GM12878 (cell line): Measurements from ENCODE around the gene PRCD. TPM values are rescaled to one million over a fixed set of nuclear protein-coding genes. Genes with fewer than 3 reads are reported as not detected.

Experiments used
- BHLHE40 ChIP-seq, 2 experiments: fragments of 450-650 bp in 1 of 2; IDR thresholded peaks; 2 replicates each; pipeline ENCODE4 v1.6.1; 2011 to 2017; ENCODE audit warnings: low read depth in 2 of 2, borderline replicate concordance in 1 of 2, improper control_type of control experiment in 1 of 2, low read length in 1 of 2, mild to moderate bottlenecking in 1 of 2
- CBFB ChIP-seq: IDR thresholded peaks from 2 replicates; pipeline ENCODE4 v1.6.1; 2016; ENCODE audit warnings: antibody characterized with exemption, low read depth
- CHD2 ChIP-seq: IDR thresholded peaks from 2 replicates; pipeline ENCODE4 v1.6.1; 2011; ENCODE audit warnings: low read depth, low read length, improper control_type of control experiment, borderline replicate concordance
- CHD4 ChIP-seq: fragments of 200-600 bp; sonication (generic); IDR thresholded peaks from 2 replicates; pipeline ENCODE4 v1.6.1; 2016; ENCODE audit warnings: mild to moderate bottlenecking
- ELK1 ChIP-seq: IDR thresholded peaks from 2 replicates; pipeline ENCODE4 v1.6.1; 2012; ENCODE audit warnings: low read depth, low read length, improper control_type of control experiment
- HCFC1 ChIP-seq: fragments of 150-350 bp; IDR thresholded peaks from 2 replicates; pipeline ENCODE4 v1.6.1; 2014; ENCODE audit warnings: low read length
- IRF3 ChIP-seq: fragments of 450-650 bp; IDR thresholded peaks from 2 replicates; pipeline ENCODE4 v1.6.1; 2014; ENCODE audit warnings: mild to moderate bottlenecking
- IRF4 ChIP-seq: IDR thresholded peaks from 2 replicates; pipeline ENCODE4 v1.6.1; 2011; ENCODE audit warnings: low read depth, low read length
- JUND ChIP-seq: IDR thresholded peaks from 2 replicates; pipeline ENCODE4 v1.6.1; 2012; ENCODE audit warnings: low read depth, mild to moderate bottlenecking, low read length, improper control_type of control experiment, moderate library complexity
- KLF5 ChIP-seq: fragments of 450-650 bp; IDR thresholded peaks from 2 replicates; pipeline ENCODE4 v1.6.1; 2014; ENCODE audit warnings: mild to moderate bottlenecking; ENCODE audit not compliant: partially characterized antibody
- MAX ChIP-seq: IDR thresholded peaks from 2 replicates; pipeline ENCODE4 v1.6.1; 2012; ENCODE audit warnings: low read depth, low read length, improper control_type of control experiment
- MEF2B ChIP-seq: fragments of 450-650 bp; IDR thresholded peaks from 2 replicates; pipeline ENCODE4 v1.6.1; 2018; ENCODE audit warnings: mild to moderate bottlenecking, moderate library complexity; ENCODE audit not compliant: partially characterized antibody, poor library complexity, severe bottlenecking
- MTA2 ChIP-seq: fragments of 450-650 bp; IDR thresholded peaks from 2 replicates; pipeline ENCODE4 v1.6.1; 2016; ENCODE audit warnings: low read depth, mild to moderate bottlenecking, moderate library complexity
- MTA3 ChIP-seq: IDR thresholded peaks from 2 replicates; pipeline ENCODE4 v1.6.1; 2012; ENCODE audit warnings: low read length, inconsistent platforms, borderline replicate concordance
- NBN ChIP-seq: fragments of 450-650 bp; IDR thresholded peaks from 2 replicates; pipeline ENCODE4 v1.6.1; 2016
- NFYA ChIP-seq: IDR thresholded peaks from 2 replicates; pipeline ENCODE4 v1.6.1; 2011; ENCODE audit warnings: low read depth, mild to moderate bottlenecking, low read length, improper control_type of control experiment, borderline replicate concordance
- NR2C1 ChIP-seq: fragments of 450-650 bp; IDR thresholded peaks from 2 replicates; pipeline ENCODE4 v1.6.1; 2017; ENCODE audit warnings: antibody characterized with exemption, mild to moderate bottlenecking, moderate library complexity
- NR2C2 ChIP-seq: IDR thresholded peaks from 2 replicates; pipeline ENCODE4 v1.6.1; 2011; ENCODE audit warnings: borderline replicate concordance, low read depth; ENCODE audit not compliant: control insufficient read depth, insufficient read length
- PAX5 ChIP-seq: IDR thresholded peaks from 2 replicates; pipeline ENCODE4 v1.6.1; 2011; ENCODE audit warnings: low read depth, low read length, borderline replicate concordance
- RAD51 ChIP-seq: fragments of 450-650 bp; IDR thresholded peaks from 2 replicates; pipeline ENCODE4 v1.6.1; 2016; ENCODE audit warnings: moderate library complexity, mild to moderate bottlenecking, inconsistent platforms
- RFX5 ChIP-seq: IDR thresholded peaks from 2 replicates; pipeline ENCODE4 v1.6.1; 2011; ENCODE audit warnings: low read depth, low read length, improper control_type of control experiment
- STAT3 ChIP-seq: IDR thresholded peaks from 2 replicates; pipeline ENCODE4 v1.6.1; 2011; ENCODE audit warnings: low read depth, low read length, improper control_type of control experiment
- WRNIP1 ChIP-seq: IDR thresholded peaks from 2 replicates; pipeline ENCODE4 v1.6.1; 2011; ENCODE audit warnings: low read depth, low read length, improper control_type of control experiment, borderline replicate concordance
- ZBED1 ChIP-seq: IDR thresholded peaks from 2 replicates; pipeline ENCODE4 v1.6.1; 2016; ENCODE audit warnings: borderline replicate concordance
- ZNF217 ChIP-seq: fragments of 450-650 bp; IDR thresholded peaks from 2 replicates; pipeline ENCODE4 v1.6.1; 2017; ENCODE audit warnings: antibody characterized with exemption, mild to moderate bottlenecking
- ZNF274 ChIP-seq: IDR thresholded peaks from one replicate; pipeline ENCODE4 v1.8.0; 2011; ENCODE audit not compliant: insufficient read length, insufficient read depth
- polyA plus RNA-seq, 11 experiments: library from polyadenylated mRNA; depleted of rRNA in 4 of 11; unstranded in 6 of 11; stranded (reverse) in 5 of 11; fragments of >200 nt; fragmentation: Nextera tagmentation in 4 of 11; fragmentation: Illumina TruSeq in 1 of 11; extraction: Ambion mirVana in 4 of 11; extraction: Trizol in 1 of 11; gene quantifications; 1 replicate in 1 of 11; 2 replicates in 10 of 11; pipeline versions ENCODE4 v1.2.1 to v1.2.3, GENCODE V29; 2011 to 2016; ENCODE audit warnings: inconsistent platforms in 2 of 11, missing spikeins in 2 of 11, low read depth in 1 of 11
- total RNA-seq, 4 experiments: library from RNA; depleted of rRNA in 3 of 4; stranded (reverse); fragments of >200 nt in 3 of 4; fragmentation: Illumina TruSeq in 1 of 4; extraction: Trizol in 1 of 4; gene quantifications; 2 replicates each; pipeline versions ENCODE4 v1.2.1 to v1.2.3, GENCODE V29; 2013 to 2021

The PRCD gene
- total and polyA plus RNA-seq, 10 of the 15 experiments (the other 5 are each of a cell fraction or from before 2014, with no cell fraction given), result 0.18 to 0.95 (median 0.34) TPM; not detected in 4

- TF ChIP-seq IRF3 (no peak), MTA3 (no peak), PAX5 (peak; percentile 48; the same call in 1 of the 2 replicates), HCFC1 (no peak), MTA2 (peak; percentile 60; the same call in 1 of the 2 replicates), ZNF217 (no peak), NR2C2 (no peak), BHLHE40 (IDR thresholded peaks at IDR 0.05; ENCODE audit: borderline replicate concordance in 1 of 2, low read depth in 2 of 2, low read length in 1 of 2) (peak in 1 of 2 experiments; percentile 12; a peak in 1 of 4 replicates), JUND (no peak), RFX5 (no peak), MEF2B (peak; percentile 19), CHD4 (0 out of 2 replicates have a peak, but pooled peaks have one; percentile 18), NR2C1 (no peak), STAT3 (no peak), ZBED1 (no peak), KLF5 (peak; percentile 22), NBN (peak; percentile 26; the same call in 1 of the 2 replicates), ELK1 (no peak), CBFB (0 out of 2 replicates have a peak, but pooled peaks have one; percentile 2), ZNF274 (no peak), RAD51 (no peak), WRNIP1 (no peak), IRF4 (no peak), NFYA (no peak), MAX (no peak), CHD2 (peak; percentile 59; the same call in 1 of the 2 replicates)
Observed at GRCh38 chr17:76492123-76492988, 47.5 kb upstream of the PRCD start (continued).
